H1 (cell line): Measurements from ENCODE around the gene PDZD2. TPM values are rescaled to one million over a fixed set of nuclear protein-coding genes. Genes with fewer than 3 reads are reported as not detected.
A peak's percentile ranks its signal among the peaks of the same experiment; 100 is the strongest.

Experiments
- CTCF ChIA-PET: fragments of 300-600 bp; sonication (Branson Sonifier 250); formaldehyde crosslinking; loops from one replicate; lab custom pipeline; 2021; ENCODE audit not compliant: partially characterized antibody; lab: Charles Lee
- POLR2A ChIA-PET: fragments of 300-600 bp; sonication (Branson Sonifier 250); formaldehyde crosslinking; loops from one replicate; lab custom pipeline; 2021; ENCODE audit warnings: inconsistent platforms; ENCODE audit not compliant: partially characterized antibody; lab: Charles Lee
- DNase-seq, 2 experiments: peaks; one replicate each; pipeline versions ENCODE4 v3.0.0 to v3.0.0-alpha.2; 2010 to 2022; ENCODE audit warnings: low spot score in 2 of 2, low read depth in 1 of 2, mixed read lengths in 1 of 2
- FAIRE-seq: peaks from 2 replicates; lab custom pipeline; 2011; peaks lifted over from hg19 to GRCh38; lab: Jason Lieb, UNC
- H2AFZ ChIP-seq: 2 replicates; pipeline ENCODE4 v1.8.1; 2012; ENCODE audit warnings: low read length, inconsistent platforms
- H2AK5ac ChIP-seq: 2 replicates; pipeline ENCODE4 v1.6.1; 2013; ENCODE audit warnings: low read depth, low read length
- H2BK120ac ChIP-seq: replicated peaks from 2 replicates; pipeline ENCODE3; 2013; ENCODE audit warnings: low read depth, low read length, inconsistent platforms
- H2BK12ac ChIP-seq: 2 replicates; pipeline ENCODE4 v1.6.1; 2013; ENCODE audit warnings: low read depth, low read length
- H2BK15ac ChIP-seq: 2 replicates; pipeline ENCODE4 v1.6.1; 2013; ENCODE audit warnings: low read length
- H2BK20ac ChIP-seq: 2 replicates; pipeline ENCODE4 v1.6.1; 2013; ENCODE audit warnings: low read length
- H2BK5ac ChIP-seq: 2 replicates; pipeline ENCODE4 v1.6.1; 2013; ENCODE audit warnings: low read depth, low read length
- H3K14ac ChIP-seq: 2 replicates; pipeline ENCODE4 v1.6.1; 2013; ENCODE audit warnings: inconsistent platforms; ENCODE audit not compliant: insufficient read length
- H3K18ac ChIP-seq: 2 replicates; pipeline ENCODE4 v1.6.1; 2013; ENCODE audit warnings: low read length; ENCODE audit errors: extremely low read depth
- H3K23ac ChIP-seq: 2 replicates; pipeline ENCODE4 v1.6.1; 2013; ENCODE audit warnings: inconsistent platforms; ENCODE audit not compliant: insufficient read length
- H3K23me2 ChIP-seq: 2 replicates; pipeline ENCODE4 v1.6.1; 2013; ENCODE audit warnings: low read depth, low read length
- H3K27ac ChIP-seq: 2 replicates; pipeline ENCODE4 v1.6.1; 2011; ENCODE audit warnings: low read depth, low read length, inconsistent platforms
- H3K27me3 ChIP-seq, 4 experiments: replicated peaks in 1 of 4; 1 replicate in 1 of 4; 2 replicates in 3 of 4; pipeline versions ENCODE4 v1.6.1 to v1.8.1; 2011 to 2013; ENCODE audit warnings: low read length in 3 of 4, mild to moderate bottlenecking in 3 of 4, inconsistent platforms in 2 of 4, mixed read lengths in 2 of 4, moderate library complexity in 1 of 4; ENCODE audit not compliant: control insufficient read depth in 3 of 4, insufficient read depth in 3 of 4; ENCODE audit errors: extremely low read depth in 1 of 4
- H3K36me3 ChIP-seq, 4 experiments: 2 replicates each; pipeline versions ENCODE4 v1.6.1 to v1.8.1; 2011 to 2013; ENCODE audit warnings: mild to moderate bottlenecking in 4 of 4, low read length in 3 of 4, moderate library complexity in 2 of 4, control low read depth in 1 of 4, inconsistent platforms in 1 of 4; ENCODE audit not compliant: insufficient read depth in 4 of 4, control insufficient read depth in 2 of 4
- H3K4ac ChIP-seq: replicated peaks from 2 replicates; pipeline ENCODE3; 2013; ENCODE audit warnings: low read length, low read depth, mixed read lengths, inconsistent platforms; ENCODE audit not compliant: insufficient read length
- H3K4me1 ChIP-seq, 4 experiments: replicated peaks in 1 of 4; 1 replicate in 1 of 4; 2 replicates in 3 of 4; pipeline versions ENCODE4 v1.6.1 to v1.8.1; 2011 to 2013; ENCODE audit warnings: low read length in 3 of 4, inconsistent platforms in 2 of 4, mixed read lengths in 1 of 4; ENCODE audit not compliant: insufficient read depth in 4 of 4, control insufficient read depth in 3 of 4
- H3K4me2 ChIP-seq, 2 experiments: 2 replicates each; pipeline versions ENCODE4 v1.6.1 to v1.8.1; 2011 to 2013; ENCODE audit warnings: low read depth in 2 of 2, low read length in 2 of 2, control low read depth in 1 of 2, inconsistent platforms in 1 of 2, mild to moderate bottlenecking in 1 of 2; ENCODE audit not compliant: insufficient read depth in 1 of 2
- H3K4me3 ChIP-seq, 4 experiments: fragments of 200-600, 300-600 bp in 1 of 4; sonication (generic), shearing (Covaris generic), sonication (Bioruptor Twin) in 1 of 4; 2 replicates each; pipeline versions ENCODE4 v1.5.1 to v1.8.1; 2011 to 2016; ENCODE audit warnings: low read length in 4 of 4, low read depth in 3 of 4, control low read depth in 2 of 4, inconsistent platforms in 2 of 4, mild to moderate bottlenecking in 2 of 4, mixed read lengths in 1 of 4, moderate library complexity in 1 of 4; ENCODE audit not compliant: insufficient read depth in 2 of 4; ENCODE audit errors: extremely low read depth in 1 of 4
- H3K56ac ChIP-seq: replicated peaks from 2 replicates; pipeline ENCODE3; 2013; ENCODE audit warnings: low read depth, mild to moderate bottlenecking, mixed read lengths, low read length, inconsistent platforms; ENCODE audit not compliant: insufficient read length
- H3K79me1 ChIP-seq: 2 replicates; pipeline ENCODE4 v1.6.1; 2013; ENCODE audit warnings: low read depth, low read length, control low read depth
- H3K79me2 ChIP-seq, 2 experiments: 2 replicates each; pipeline versions ENCODE4 v1.6.1 to v1.8.1; 2012 to 2013; ENCODE audit warnings: low read length in 2 of 2, mild to moderate bottlenecking in 2 of 2, inconsistent platforms in 1 of 2; ENCODE audit not compliant: insufficient read depth in 2 of 2, control insufficient read depth in 1 of 2
- H3K9ac ChIP-seq, 4 experiments: replicated peaks in 1 of 4; 1 replicate in 1 of 4; 2 replicates in 3 of 4; pipeline versions ENCODE4 v1.6.1 to v1.8.1; 2011 to 2013; ENCODE audit warnings: low read depth in 3 of 4, low read length in 3 of 4, control low read depth in 2 of 4, mild to moderate bottlenecking in 2 of 4, moderate library complexity in 2 of 4, inconsistent platforms in 1 of 4; ENCODE audit errors: extremely low read depth in 1 of 4
- H3K9me3 ChIP-seq, 2 experiments: 2 replicates each; pipeline versions ENCODE4 v1.6.1 to v1.8.1; 2012 to 2013; ENCODE audit warnings: mild to moderate bottlenecking in 2 of 2, moderate library complexity in 2 of 2, control low read depth in 1 of 2, inconsistent platforms in 1 of 2, low read depth in 1 of 2, low read length in 1 of 2, mixed read lengths in 1 of 2; ENCODE audit not compliant: insufficient read depth in 2 of 2
- H4K20me1 ChIP-seq, 2 experiments: replicated peaks in 1 of 2; 2 replicates each; pipeline versions ENCODE3 to v1.8.1; 2011 to 2013; ENCODE audit warnings: inconsistent platforms in 2 of 2, low read length in 2 of 2, mild to moderate bottlenecking in 1 of 2; ENCODE audit not compliant: insufficient read depth in 2 of 2, control insufficient read depth in 1 of 2
- H4K5ac ChIP-seq: 2 replicates; pipeline ENCODE4 v1.6.1; 2013; ENCODE audit warnings: low read length, low read depth, mixed read lengths, inconsistent platforms; ENCODE audit not compliant: insufficient read length
- H4K8ac ChIP-seq: 2 replicates; pipeline ENCODE4 v1.8.0; 2013; ENCODE audit warnings: mild to moderate bottlenecking, moderate library complexity, low read length, inconsistent platforms; ENCODE audit not compliant: insufficient read depth; ENCODE audit errors: extremely low read depth
- H4K91ac ChIP-seq: replicated peaks from 2 replicates; pipeline ENCODE3; 2013; ENCODE audit warnings: low read length, mixed read lengths, inconsistent platforms; ENCODE audit not compliant: insufficient read length
- CEBPB ChIP-seq: IDR thresholded peaks from 2 replicates; pipeline ENCODE4 v1.6.1; 2012; ENCODE audit warnings: low read depth, low read length
- EP300 ChIP-seq, 2 experiments: IDR thresholded peaks; 1 replicate in 1 of 2; 2 replicates in 1 of 2; pipeline ENCODE4 v1.6.1; 2011 to 2012; ENCODE audit warnings: low read depth in 2 of 2, low read length in 2 of 2, mild to moderate bottlenecking in 2 of 2, borderline replicate concordance in 1 of 2, inconsistent platforms in 1 of 2, moderate library complexity in 1 of 2
- EZH2 ChIP-seq: fragments of 200-600 bp; sonication (generic); IDR thresholded peaks from 2 replicates; pipeline ENCODE4 v1.7.1; 2012; ENCODE audit warnings: low read depth, mild to moderate bottlenecking, moderate library complexity, low read length, inconsistent platforms; ENCODE audit not compliant: severe bottlenecking
- GTF2F1 ChIP-seq: IDR thresholded peaks from 2 replicates; pipeline ENCODE4 v1.6.1; 2012; ENCODE audit warnings: low read depth, low read length, improper control_type of control experiment, borderline replicate concordance
- RAD21 ChIP-seq, 2 experiments: IDR thresholded peaks in 1 of 2; conservative IDR thresholded peaks in 1 of 2; 2 replicates each; pipeline ENCODE4 v1.6.1; 2011; ENCODE audit warnings: low read depth in 2 of 2, low read length in 2 of 2, improper control_type of control experiment in 1 of 2, inconsistent platforms in 1 of 2, mild to moderate bottlenecking in 1 of 2, moderate library complexity in 1 of 2
- WGBS, 2 experiments: shearing (Covaris generic) in 1 of 2; methylation state at CpG; one replicate each; pipeline versions ENCODE4 v1.1.6 to v1.1.7; 2013 to 2015; ENCODE audit warnings: low lambda C conversion rate in 2 of 2, mixed read lengths in 2 of 2, inconsistent platforms in 1 of 2, low coverage in 1 of 2, missing lambda C conversion rate in 1 of 2; ENCODE audit not compliant: insufficient replicate concordance in 2 of 2, insufficient coverage in 1 of 2, insufficient read length in 1 of 2; ENCODE audit errors: extremely low coverage in 1 of 2, missing lambda C conversion rate in 1 of 2; 5-methylcytosine and 5-hydroxymethylcytosine counted together
- polyA plus RNA-seq, 7 experiments: library from polyadenylated mRNA; depleted of rRNA in 3 of 7; stranded (reverse) in 5 of 7; unstranded in 2 of 7; fragments of >200 nt in 5 of 7; fragments of 200-250 nt in 2 of 7; gene quantifications; 1 replicate in 5 of 7; 2 replicates in 1 of 7; 4 replicates in 1 of 7; pipeline versions ENCODE4 v1.2.1 to v1.2.3, GENCODE V29; 2011 to 2013; ENCODE audit warnings: missing spikeins in 2 of 7, mixed read lengths in 2 of 7
- total RNA-seq: library from RNA; stranded (reverse); fragmentation: NEBNext Ultra II Directional; extraction: Animal tissue kit (Norgen Biotek cat#: 25700); gene quantifications from 2 replicates; pipeline ENCODE4 v1.2.1, GENCODE V29; 2021
- TF ChIP-seq, protein P1 (sequence below), 3 experiments: IDR thresholded peaks; 1 replicate in 2 of 3; 2 replicates in 1 of 3; pipeline versions ENCODE4 v1.5.1 to v1.6.1; 2011; ENCODE audit warnings: low read length in 3 of 3, mild to moderate bottlenecking in 3 of 3, inconsistent platforms in 2 of 3, low read depth in 1 of 3, moderate library complexity in 1 of 3; ENCODE audit not compliant: insufficient read depth in 1 of 3; ENCODE audit errors: control extremely low read depth in 1 of 3

The PDZD2 gene
- total and polyA plus RNA-seq, 2 of the 8 experiments (the other 6 are each of a cell fraction or from before 2014, with no cell fraction given), result 1.2 to 6.8 TPM

DNA sequence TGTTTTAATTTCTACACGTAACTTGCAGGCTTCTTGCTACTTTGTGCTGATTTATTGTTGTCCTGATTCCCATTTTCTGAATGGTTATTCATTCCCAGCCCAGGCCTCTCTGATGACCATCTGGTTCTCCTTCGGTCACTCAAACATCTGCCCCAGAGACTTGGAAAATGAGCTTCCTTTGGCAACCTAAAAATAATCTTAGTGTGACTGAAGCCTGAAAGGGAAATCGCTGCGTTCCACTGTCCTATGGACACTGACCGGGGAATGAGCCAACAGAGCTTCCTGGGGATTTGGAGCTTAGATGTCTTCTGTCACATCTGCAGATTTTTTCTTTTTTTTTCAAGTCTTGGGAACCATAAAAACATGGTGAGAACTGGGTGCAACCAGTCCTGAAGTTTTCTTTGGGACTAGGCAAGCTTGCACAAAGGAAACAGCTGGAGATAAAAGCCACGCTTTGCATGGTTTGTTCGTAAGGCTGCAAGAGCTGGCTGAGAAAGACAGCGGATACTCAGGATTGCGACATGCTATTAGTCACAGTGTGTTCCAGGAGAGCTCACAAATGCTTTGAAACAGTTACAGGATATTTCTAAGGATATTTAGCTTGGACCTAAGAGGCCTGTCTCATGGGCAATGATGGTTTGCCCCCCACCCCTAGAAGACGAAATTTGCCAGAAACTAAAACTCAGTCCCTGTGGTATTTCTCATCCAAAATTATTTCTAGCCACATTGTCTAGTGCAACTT is 389.0 kb downstream of the PDZD2 start:
- Histone ChIP-seq H4K91ac (no peak overlapping the region), H3K4me1 (peaks cover 0 to 11% (median 5%) of the 10 kb centered on the region in 4 experiments; a peak in 6 of 7 replicates), H3K36me3 (no peaks in the 10 kb centered on the region), H2BK20ac (no peak overlapping the region), H4K20me1 (no peaks in the 10 kb centered on the region), H3K18ac (no peak overlapping the region), H3K79me1 (no peaks in the 10 kb centered on the region), H3K27me3 (no peaks in the 10 kb centered on the region), H2BK5ac (peak overlapping the region; percentile 40), H2BK120ac (no peak overlapping the region), H3K4ac (no peak overlapping the region), H3K14ac (no peak overlapping the region), H3K4me2 (0 out of 4 replicates have a peak overlapping the region, but pooled peaks of 1 of the 2 experiments have one; percentile 29), H3K27ac (no peak overlapping the region), H2AFZ (no peak overlapping the region; the same call in 1 of the 2 replicates), H2BK12ac (peak overlapping the region; percentile 94; the same call in 1 of the 2 replicates), H3K79me2 (no peaks in the 10 kb centered on the region), H4K5ac (no peak overlapping the region), H3K23me2 (no peaks in the 10 kb centered on the region), H3K9me3 (no peaks in the 10 kb centered on the region), H3K56ac (no peak overlapping the region), H3K23ac (no peak overlapping the region), H3K9ac (no peak overlapping the region; a peak in 1 of 7 replicates), H4K8ac (no peak overlapping the region), H2BK15ac (no peak overlapping the region), H3K4me3 (no peak overlapping the region), H2AK5ac (no peak overlapping the region)
- DNase-seq, result no peak
- TF ChIP-seq EP300 (IDR thresholded peaks at IDR 0.05; ENCODE audit: borderline replicate concordance in 1 of 2, low read depth in 2 of 2, low read length in 2 of 2) (no peak), CEBPB (peak; percentile 98), RAD21 (IDR thresholded peaks at IDR 0.05 in 1 of 2, conservative IDR thresholded peaks at IDR 0.05 in 1 of 2; ENCODE audit: low read depth in 2 of 2, low read length in 2 of 2) (no peak), GTF2F1 (no peak), EZH2 (no peak)
- TF ChIP-seq, protein P1, sequence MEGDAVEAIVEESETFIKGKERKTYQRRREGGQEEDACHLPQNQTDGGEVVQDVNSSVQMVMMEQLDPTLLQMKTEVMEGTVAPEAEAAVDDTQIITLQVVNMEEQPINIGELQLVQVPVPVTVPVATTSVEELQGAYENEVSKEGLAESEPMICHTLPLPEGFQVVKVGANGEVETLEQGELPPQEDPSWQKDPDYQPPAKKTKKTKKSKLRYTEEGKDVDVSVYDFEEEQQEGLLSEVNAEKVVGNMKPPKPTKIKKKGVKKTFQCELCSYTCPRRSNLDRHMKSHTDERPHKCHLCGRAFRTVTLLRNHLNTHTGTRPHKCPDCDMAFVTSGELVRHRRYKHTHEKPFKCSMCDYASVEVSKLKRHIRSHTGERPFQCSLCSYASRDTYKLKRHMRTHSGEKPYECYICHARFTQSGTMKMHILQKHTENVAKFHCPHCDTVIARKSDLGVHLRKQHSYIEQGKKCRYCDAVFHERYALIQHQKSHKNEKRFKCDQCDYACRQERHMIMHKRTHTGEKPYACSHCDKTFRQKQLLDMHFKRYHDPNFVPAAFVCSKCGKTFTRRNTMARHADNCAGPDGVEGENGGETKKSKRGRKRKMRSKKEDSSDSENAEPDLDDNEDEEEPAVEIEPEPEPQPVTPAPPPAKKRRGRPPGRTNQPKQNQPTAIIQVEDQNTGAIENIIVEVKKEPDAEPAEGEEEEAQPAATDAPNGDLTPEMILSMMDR (IDR thresholded peaks at IDR 0.05; ENCODE audit: control extremely low read depth in 1 of 3, insufficient read depth in 1 of 3, low read depth in 1 of 3, low read length in 3 of 3), result no peak
- CTCF ChIA-PET, result interaction anchor here (0.6 to 2.9 kb wide), 10 partner anchors 10 to 203 kb away, joined by 3 to 10 read pairs (median 4); no protein-coding TSS in a partner anchor
- peak; percentile 62 for FAIRE-seq
- 54% methylated on average over 10 of the region's 10 CpGs; no CpG with 5 or more reads in 1 of the 2 experiments for WGBS, 2 experiments
- POLR2A ChIA-PET, result interaction anchor here (1.0 to 1.3 kb wide), 3 partner anchors 9 to 106 kb away, joined by 3 to 6 read pairs (median 3); no protein-coding TSS in a partner anchor
